ENCODE data around the gene CD209.

- TF ChIP-seq, protein P1, sequence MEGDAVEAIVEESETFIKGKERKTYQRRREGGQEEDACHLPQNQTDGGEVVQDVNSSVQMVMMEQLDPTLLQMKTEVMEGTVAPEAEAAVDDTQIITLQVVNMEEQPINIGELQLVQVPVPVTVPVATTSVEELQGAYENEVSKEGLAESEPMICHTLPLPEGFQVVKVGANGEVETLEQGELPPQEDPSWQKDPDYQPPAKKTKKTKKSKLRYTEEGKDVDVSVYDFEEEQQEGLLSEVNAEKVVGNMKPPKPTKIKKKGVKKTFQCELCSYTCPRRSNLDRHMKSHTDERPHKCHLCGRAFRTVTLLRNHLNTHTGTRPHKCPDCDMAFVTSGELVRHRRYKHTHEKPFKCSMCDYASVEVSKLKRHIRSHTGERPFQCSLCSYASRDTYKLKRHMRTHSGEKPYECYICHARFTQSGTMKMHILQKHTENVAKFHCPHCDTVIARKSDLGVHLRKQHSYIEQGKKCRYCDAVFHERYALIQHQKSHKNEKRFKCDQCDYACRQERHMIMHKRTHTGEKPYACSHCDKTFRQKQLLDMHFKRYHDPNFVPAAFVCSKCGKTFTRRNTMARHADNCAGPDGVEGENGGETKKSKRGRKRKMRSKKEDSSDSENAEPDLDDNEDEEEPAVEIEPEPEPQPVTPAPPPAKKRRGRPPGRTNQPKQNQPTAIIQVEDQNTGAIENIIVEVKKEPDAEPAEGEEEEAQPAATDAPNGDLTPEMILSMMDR (IDR thresholded peaks at IDR 0.05): no peak
- no peak for TF ChIP-seq POLR2A (IDR thresholded peaks at IDR 0.05)
These were observed 837 bp upstream of the CD209 start for GRCh38 chr19:7748171-7748570.

All from sigmoid colon (tissue), 3 donors.